ENCODE results near the gene CDV3.
"Not testable (repeated sequence)": the region's sequence is repeated elsewhere in the genome, so short reads cannot be mapped to it uniquely, and the experiment has no call there.

- TF ChIP-seq CTCF (conservative IDR thresholded peaks at IDR 0.05; ENCODE audit: low read length); EZH2phosphoT487 (IDR thresholded peaks at IDR 0.05; ENCODE audit: borderline replicate concordance, low read depth, low read length): not testable (repeated sequence)
Observed at GRCh38 chr3:133537131-133537530, 36.4 kb upstream of the CDV3 start.
